ENCODE measurements around the gene GNAI3.
"Not testable (repeated sequence)": the region's sequence is repeated elsewhere in the genome, so short reads cannot be mapped to it uniquely, and the experiment has no call there.

GNAI3 gene

GRCh38 chr1:109639841-109640184, 91.4 kb downstream of the GNAI3 start:
- DNase-seq, result no peak

- DNase-seq, result peak; percentile 72
Measured at GRCh38 chr1:109640285-109640865, 92.0 kb downstream of the GNAI3 start.

- no peak for DNase-seq
Measured at GRCh38 chr1:109641078-109641740, 92.8 kb downstream of the GNAI3 start.

- no peak for DNase-seq
Measured at GRCh38 chr1:109641861-109642260, 93.4 kb downstream of the GNAI3 start.

- DNase-seq, result no peak
Measured at GRCh38 chr1:109642626-109643025, 94.2 kb downstream of the GNAI3 start.

- DNase-seq, result peak; percentile 66
Measured at GRCh38 chr1:109643385-109644230, 95.2 kb downstream of the GNAI3 start.

GRCh38 chr1:109644670-109645069, 96.3 kb downstream of the GNAI3 start:
- no peak for DNase-seq

- peak; percentile 39 for DNase-seq
Measured at GRCh38 chr1:109649491-109649914, 101.1 kb downstream of the GNAI3 start.

GRCh38 chr1:109650609-109651008, 102.2 kb downstream of the GNAI3 start:
- no peak for DNase-seq

- no peak for DNase-seq
Measured at GRCh38 chr1:109652402-109652801, 104.0 kb downstream of the GNAI3 start.

GRCh38 chr1:109653306-109653705, 104.9 kb downstream of the GNAI3 start:
- DNase-seq, result no peak

GRCh38 chr1:109654519-109654918, 106.1 kb downstream of the GNAI3 start:
- DNase-seq, result no peak

GRCh38 chr1:109655615-109656519, 107.5 kb downstream of the GNAI3 start, which contains the start of gene GSTM4:
GSTM4 (plus strand) TSS chr1:109656099; CDS start chr1:109656390, 291 bp downstream.
- DNase-seq, result peak; percentile 59

GRCh38 chr1:109657395-109657794, 109.0 kb downstream of the GNAI3 start:
- no peak for DNase-seq

GRCh38 chr1:109657970-109658369, 109.6 kb downstream of the GNAI3 start:
- no peak for DNase-seq

GRCh38 chr1:109658533-109659042, 110.2 kb downstream of the GNAI3 start:
- no peak for DNase-seq

GRCh38 chr1:109659145-109659544, 110.7 kb downstream of the GNAI3 start:
- DNase-seq, result no peak

- DNase-seq, result no peak
Measured at GRCh38 chr1:109659997-109660690, 111.7 kb downstream of the GNAI3 start.

GRCh38 chr1:109660691-109661026, 112.2 kb downstream of the GNAI3 start:
- DNase-seq, result not testable (repeated sequence)

- no peak for DNase-seq
Measured at GRCh38 chr1:109661391-109661790, 113.0 kb downstream of the GNAI3 start.

- no peak for DNase-seq
Measured at GRCh38 chr1:109664671-109665070, 116.3 kb downstream of the GNAI3 start.

Measured in KG1 (cell line).